HG02763 (cell line): ENCODE data around the gene MSL3B.
"Not testable (repeated sequence)": the region's sequence is repeated elsewhere in the genome, so short reads cannot be mapped to it uniquely, and the experiment has no call there.

Source experiments
- ATAC-seq: cut with Tn5 transposase; IDR thresholded peaks from one replicate; pipeline ENCODE4 v1.9.1; 2021; ENCODE audit warnings: mild to moderate bottlenecking, moderate library complexity; ENCODE audit not compliant: unreplicated experiment

The MSL3B gene

GRCh38 chr2:233867993-233868532 is at the start of gene MSL3B:
Gene MSL3B, minus strand, starts transcription at chr2:233868386.
- peak; percentile 50 for ATAC-seq

GRCh38 chr2:233917116-233917515 is 48.9 kb upstream of the MSL3B start, which contains the start of gene TRPM8:
Gene TRPM8, plus strand, starts transcription at chr2:233917373. Its CDS starts 9,165 bp downstream, at chr2:233926538.
- no peak for ATAC-seq

GRCh38 chr2:233915128-233915527 is 46.9 kb upstream of the MSL3B start:
- no peak for ATAC-seq

- no peak for ATAC-seq
These were observed 44.7 kb upstream of the MSL3B start for GRCh38 chr2:233912691-233913423.

- no peak for ATAC-seq
These were observed 39.4 kb upstream of the MSL3B start for GRCh38 chr2:233907627-233908026.

GRCh38 chr2:233905945-233906344 is 37.8 kb upstream of the MSL3B start:
- ATAC-seq = no peak

- no peak for ATAC-seq
These were observed 33.7 kb upstream of the MSL3B start for GRCh38 chr2:233901884-233902283.

- no peak for ATAC-seq
These were observed 33.2 kb upstream of the MSL3B start for GRCh38 chr2:233901367-233901766.

- not testable (repeated sequence) for ATAC-seq
These were observed 28.1 kb upstream of the MSL3B start for GRCh38 chr2:233896253-233896652.

- ATAC-seq = no peak
These were observed 24.6 kb upstream of the MSL3B start for GRCh38 chr2:233892793-233893192.

GRCh38 chr2:233882353-233882752 is 14.2 kb upstream of the MSL3B start:
- ATAC-seq = no peak

- not testable (repeated sequence) for ATAC-seq
These were observed 3.9 kb upstream of the MSL3B start for GRCh38 chr2:233872125-233872524.

- ATAC-seq = no peak
These were observed 3.2 kb upstream of the MSL3B start for GRCh38 chr2:233871432-233871831.

- ATAC-seq = no peak
These were observed 1.7 kb downstream of the MSL3B start for GRCh38 chr2:233866479-233866878.

- no peak for ATAC-seq
These were observed 2.3 kb downstream of the MSL3B start for GRCh38 chr2:233865838-233866237.

GRCh38 chr2:233862261-233862768 is 5.9 kb downstream of the MSL3B start:
- no peak for ATAC-seq

- ATAC-seq = no peak
These were observed 9.9 kb downstream of the MSL3B start for GRCh38 chr2:233858331-233858730.

GRCh38 chr2:233857511-233858141 is 10.6 kb downstream of the MSL3B start:
- no peak for ATAC-seq

GRCh38 chr2:233856184-233856583 is 12.0 kb downstream of the MSL3B start:
- no peak for ATAC-seq

GRCh38 chr2:233855345-233855744 is 12.8 kb downstream of the MSL3B start:
- no peak for ATAC-seq

GRCh38 chr2:233854241-233854981 is 13.8 kb downstream of the MSL3B start, which contains the start of gene HJURP:
Gene HJURP, minus strand, starts transcription at chr2:233854535. Its CDS starts 35 bp downstream, at chr2:233854500.
- peak; percentile 96 for ATAC-seq
